ENCODE data around the gene ATP11C.
"Not testable (repeated sequence)": the region's sequence is repeated elsewhere in the genome, so short reads cannot be mapped to it uniquely, and the experiment has no call there.

The ATP11C gene

GRCh38 chrX:139720979-139721378 is 211.9 kb downstream of the ATP11C start:
- no peak for DNase-seq (ENCODE audit: low read depth)

- no peak for DNase-seq (ENCODE audit: low read depth)
Observed at GRCh38 chrX:139720136-139720535, 212.7 kb downstream of the ATP11C start.

- DNase-seq (ENCODE audit: low read depth), result no peak
Observed at GRCh38 chrX:139708067-139708466, 224.8 kb downstream of the ATP11C start, which contains the start of gene MCF2. TSS of gene MCF2 (minus strand) at chrX:139708167. CDS start at chrX:139651744, 56,423 bp downstream.

- DNase-seq (ENCODE audit: low read depth), result no peak
Observed at GRCh38 chrX:139702658-139703057, 230.2 kb downstream of the ATP11C start.

GRCh38 chrX:139692908-139693307 is 239.9 kb downstream of the ATP11C start:
- DNase-seq (ENCODE audit: low read depth), result no peak

GRCh38 chrX:139692506-139692849 is 240.4 kb downstream of the ATP11C start:
- DNase-seq (ENCODE audit: low read depth), result no peak

- DNase-seq (ENCODE audit: low read depth), result no peak
Observed at GRCh38 chrX:139691843-139692505, 240.9 kb downstream of the ATP11C start.

- DNase-seq (ENCODE audit: low read depth), result no peak
Observed at GRCh38 chrX:139691493-139691842, 241.4 kb downstream of the ATP11C start.

GRCh38 chrX:139685175-139685574 is 247.7 kb downstream of the ATP11C start:
- DNase-seq (ENCODE audit: low read depth), result not testable (repeated sequence)

- DNase-seq (ENCODE audit: low read depth), result no peak
Observed at GRCh38 chrX:139680356-139680755, 252.5 kb downstream of the ATP11C start.
